GM12873 (cell line): Measurements from ENCODE around the gene TCP11L2.

Experiments used
- CTCF ChIP-seq: IDR thresholded peaks from 2 replicates; pipeline ENCODE4 v1.5.1; 2012; ENCODE audit warnings: low read depth, mild to moderate bottlenecking, moderate library complexity, low read length, control low read depth; ENCODE audit not compliant: insufficient read depth; ENCODE audit errors: missing control alignments

The TCP11L2 gene

DNA sequence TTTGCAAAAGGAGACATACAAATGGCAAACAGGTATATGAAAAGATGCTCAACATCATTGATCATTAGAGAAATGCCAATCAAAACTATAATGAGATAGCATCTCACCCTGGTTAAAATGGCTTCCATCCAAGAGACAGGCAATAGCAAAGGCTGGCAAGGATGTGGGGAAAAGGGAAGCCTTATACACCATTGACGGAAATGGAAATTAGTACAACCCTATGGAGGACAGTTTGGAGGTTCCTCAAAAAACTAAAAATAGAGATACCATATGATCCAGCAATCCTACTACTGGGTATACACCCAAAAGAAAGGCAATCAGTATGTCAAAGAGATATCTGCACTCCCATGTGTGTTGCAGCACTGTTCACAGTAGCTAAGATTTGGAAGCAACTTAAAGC is 37.4 kb upstream of the TCP11L2 start:
- TF ChIP-seq CTCF = no peak

DNA sequence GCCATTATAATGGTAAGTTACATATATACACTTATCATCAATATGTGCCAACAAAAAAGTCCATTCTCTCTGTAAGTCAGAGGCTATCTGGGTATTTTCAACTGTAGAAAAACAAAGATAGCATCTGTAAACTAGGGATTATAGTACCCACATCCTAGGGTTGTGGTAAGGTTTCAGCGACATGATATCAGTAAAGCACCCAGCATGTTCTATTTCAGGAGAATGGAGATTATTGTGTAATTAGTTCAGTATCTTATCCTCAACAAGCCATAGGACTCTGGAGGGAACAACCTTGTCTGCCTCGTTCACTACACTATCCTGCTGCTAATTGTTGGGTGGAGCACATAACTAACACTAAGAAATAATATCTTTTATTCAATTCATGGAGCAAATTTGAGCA is 35.0 kb upstream of the TCP11L2 start:
- TF ChIP-seq CTCF = no peak

DNA sequence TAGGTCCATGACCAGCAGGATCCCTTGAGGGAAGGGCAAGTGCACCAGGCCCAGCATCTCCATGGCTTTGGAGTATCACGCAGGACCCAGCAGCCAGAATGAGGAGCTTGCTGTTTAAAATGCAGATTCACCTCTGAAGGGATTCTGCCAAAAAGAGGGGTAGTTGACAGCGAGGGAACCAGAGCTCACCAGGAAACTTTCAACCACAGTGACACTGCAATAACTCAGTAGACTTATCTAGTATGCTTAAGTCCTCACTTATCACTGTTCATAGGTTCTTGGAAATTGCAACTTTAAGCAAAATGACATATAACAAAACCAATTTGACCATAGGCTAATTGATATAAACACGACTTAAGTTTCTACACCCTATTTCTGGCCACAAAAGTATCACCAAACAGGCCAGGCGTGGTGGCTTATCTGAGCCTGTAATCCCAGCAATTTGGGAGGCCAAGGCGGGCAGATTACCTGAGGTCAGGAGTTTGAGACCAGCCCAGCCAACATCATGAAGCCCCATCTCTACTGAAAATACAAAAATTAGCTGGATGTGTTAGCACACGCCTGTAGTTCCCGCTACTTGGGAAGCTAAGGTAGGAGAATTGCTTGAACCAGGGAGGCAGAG is 33.3 kb upstream of the TCP11L2 start:
- TF ChIP-seq CTCF = no peak

GRCh38 chr12:106271575-106272505 is 30.7 kb upstream of the TCP11L2 start:
- TF ChIP-seq CTCF = no peak

GRCh38 chr12:106273491-106273890 is 29.0 kb upstream of the TCP11L2 start:
- TF ChIP-seq CTCF = no peak

GRCh38 chr12:106274012-106274411 is 28.5 kb upstream of the TCP11L2 start:
- TF ChIP-seq CTCF = no peak

GRCh38 chr12:106274575-106275121 is 27.9 kb upstream of the TCP11L2 start:
- no peak for TF ChIP-seq CTCF
